Neuronal stem cell (in vitro differentiated cells): ENCODE results near the gene AMER2.

ENCODE experiments used
- DNase-seq: peaks from one replicate; pipeline ENCODE4 v3.0.0-alpha.2; 2013; ENCODE audit warnings: low spot score
- H2AFZ ChIP-seq: one replicate; pipeline ENCODE4 v1.6.1; 2013; ENCODE audit warnings: mild to moderate bottlenecking, low read length, inconsistent platforms
- H2AK5ac ChIP-seq: 2 replicates; pipeline ENCODE4 v1.6.1; 2013; ENCODE audit warnings: low read depth, mild to moderate bottlenecking, inconsistent platforms, low read length, moderate library complexity, mixed read lengths
- H2BK120ac ChIP-seq: 2 replicates; pipeline ENCODE4 v1.6.1; 2013; ENCODE audit warnings: low read depth, mild to moderate bottlenecking, inconsistent platforms, low read length, moderate library complexity, mixed read lengths
- H2BK12ac ChIP-seq: one replicate; pipeline ENCODE4 v1.6.1; 2013; ENCODE audit warnings: low read length, inconsistent platforms
- H2BK15ac ChIP-seq: 2 replicates; pipeline ENCODE4 v1.6.1; 2013; ENCODE audit warnings: mild to moderate bottlenecking, low read length, inconsistent platforms, mixed read lengths
- H2BK5ac ChIP-seq: one replicate; pipeline ENCODE4 v1.6.1; 2013; ENCODE audit warnings: inconsistent platforms, mild to moderate bottlenecking, low read length, moderate library complexity
- H3K14ac ChIP-seq: one replicate; pipeline ENCODE4 v1.6.1; 2013; ENCODE audit warnings: low read length, inconsistent platforms
- H3K18ac ChIP-seq: 2 replicates; pipeline ENCODE4 v1.6.1; 2013; ENCODE audit warnings: low read length, inconsistent platforms
- H3K23ac ChIP-seq: 2 replicates; pipeline ENCODE4 v1.6.1; 2013; ENCODE audit warnings: low read depth, mild to moderate bottlenecking, mixed read lengths, low read length, inconsistent platforms; ENCODE audit not compliant: poor library complexity
- H3K27ac ChIP-seq: replicated peaks from 3 replicates; pipeline ENCODE4 v1.5.1; 2013; ENCODE audit warnings: low read length, inconsistent platforms
- H3K27me3 ChIP-seq, 3 experiments: 2 replicates each; pipeline ENCODE4 v1.6.1; 2013; ENCODE audit warnings: low read length in 3 of 3, mild to moderate bottlenecking in 2 of 3, inconsistent platforms in 1 of 3, low read depth in 1 of 3, mixed read lengths in 1 of 3, moderate library complexity in 1 of 3; ENCODE audit not compliant: control insufficient read depth in 3 of 3, insufficient read depth in 3 of 3
- H3K36me3 ChIP-seq, 2 donors: replicated peaks in 1 of 2; 2 replicates each; pipeline ENCODE4 v1.6.1; 2013; ENCODE audit warnings: low read length in 2 of 2; ENCODE audit not compliant: control insufficient read depth in 2 of 2, insufficient read depth in 2 of 2
- H3K4ac ChIP-seq: 2 replicates; pipeline ENCODE4 v1.6.1; 2013; ENCODE audit warnings: inconsistent platforms, mild to moderate bottlenecking, low read length, moderate library complexity
- H3K4me1 ChIP-seq, 2 donors: 1 replicate in 1 of 2; 2 replicates in 1 of 2; pipeline ENCODE4 v1.6.1; 2013; ENCODE audit warnings: low read length in 2 of 2, low read depth in 1 of 2; ENCODE audit not compliant: control insufficient read depth in 2 of 2, insufficient read depth in 1 of 2
- H3K4me2 ChIP-seq: one replicate; pipeline ENCODE4 v1.6.1; 2013; ENCODE audit warnings: mild to moderate bottlenecking, low read length, inconsistent platforms; ENCODE audit not compliant: insufficient read depth, poor library complexity, severe bottlenecking
- H3K4me3 ChIP-seq, 2 donors: 2 replicates each; pipeline ENCODE4 v1.5.1; 2013; ENCODE audit warnings: low read length in 2 of 2, mild to moderate bottlenecking in 2 of 2, inconsistent platforms in 1 of 2, moderate library complexity in 1 of 2
- H3K79me1 ChIP-seq: one replicate; pipeline ENCODE4 v1.6.1; 2013; ENCODE audit warnings: low read depth, mild to moderate bottlenecking, inconsistent platforms, low read length, moderate library complexity
- H3K9ac ChIP-seq: one replicate; pipeline ENCODE4 v1.6.1; 2013; ENCODE audit warnings: mild to moderate bottlenecking, low read depth, low read length, inconsistent platforms; ENCODE audit not compliant: poor library complexity
- H3K9me3 ChIP-seq, 2 donors: replicated peaks in 1 of 2; 2 replicates each; pipeline versions ENCODE3 to v1.6.1; 2013; ENCODE audit warnings: low read length in 2 of 2, mild to moderate bottlenecking in 2 of 2, inconsistent platforms in 1 of 2, low read depth in 1 of 2, mixed read lengths in 1 of 2, moderate library complexity in 1 of 2; ENCODE audit not compliant: control insufficient read depth in 2 of 2, insufficient read depth in 1 of 2
- H4K8ac ChIP-seq: one replicate; pipeline ENCODE4 v1.6.1; 2013; ENCODE audit warnings: low read depth, mild to moderate bottlenecking, inconsistent platforms, low read length, moderate library complexity
- H4K91ac ChIP-seq: one replicate; pipeline ENCODE4 v1.6.1; 2013; ENCODE audit warnings: low read length, low read depth, mild to moderate bottlenecking, inconsistent platforms; ENCODE audit not compliant: poor library complexity
- whole genome bisulfite sequencing, 2 donors: extraction: QIAGEN DNeasy Blood & Tissue Kit; methylation state at CpG; one replicate each; pipeline ENCODE4 v1.1.7; 2013; ENCODE audit warnings: missing lambda C conversion rate in 2 of 2, mixed read lengths in 1 of 2; ENCODE audit not compliant: insufficient read length in 2 of 2, insufficient replicate concordance in 1 of 2; ENCODE audit errors: extremely low coverage in 2 of 2; 5-methylcytosine and 5-hydroxymethylcytosine counted together

Gene AMER2

GRCh38 chr13:25149711-25150110, 22.4 kb downstream of the AMER2 start:
- Histone ChIP-seq H3K27me3 (no peaks in the 10 kb centered on the region), H3K23ac (no peak overlapping the region), H2AK5ac (no peak overlapping the region), H2BK5ac (no peak overlapping the region), H4K8ac (no peak overlapping the region), H3K14ac (no peak overlapping the region), H3K4me2 (no peak overlapping the region), H3K18ac (no peak overlapping the region), H3K79me1 (no peaks in the 10 kb centered on the region), H3K9me3 (no peaks in the 10 kb centered on the region), H3K4me1 (peaks cover 0 to 4% of the 10 kb centered on the region in 2 donors), H3K4ac (no peak overlapping the region), H2AFZ (no peak overlapping the region), H2BK15ac (no peak overlapping the region), H2BK120ac (no peak overlapping the region), H2BK12ac (no peak overlapping the region), H3K4me3 (no peak overlapping the region), H4K91ac (no peak overlapping the region), H3K9ac (no peak overlapping the region), H3K27ac (no peak overlapping the region), H3K36me3 (no peaks in the 10 kb centered on the region)
- no CpG with 5 or more reads among the region's 5 CpGs for WGBS, 2 donors
- no peak for DNase-seq

DNA sequence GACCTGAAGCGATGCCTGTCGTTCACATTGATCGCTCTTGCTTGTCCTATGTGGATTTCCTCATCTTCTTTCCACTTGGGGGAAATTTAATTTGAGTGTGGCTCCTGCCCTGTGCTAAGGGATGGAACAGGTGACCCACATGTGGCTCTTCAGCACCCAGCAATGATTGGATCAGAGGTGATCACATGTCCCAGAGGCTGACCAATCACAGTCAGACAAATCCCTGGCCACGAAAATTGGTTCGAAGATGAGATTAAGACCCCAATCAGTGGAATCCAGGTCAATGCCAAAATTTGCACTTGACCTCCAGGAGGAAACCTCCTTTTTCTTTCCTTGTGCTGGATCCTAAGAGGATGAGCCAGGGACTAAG, 23.7 kb downstream of the AMER2 start:
- Histone ChIP-seq H2BK5ac (no peak overlapping the region), H3K9ac (no peak overlapping the region), H3K14ac (no peak overlapping the region), H3K23ac (no peak overlapping the region), H3K4me2 (no peak overlapping the region), H2AK5ac (no peak overlapping the region), H3K27ac (no peak overlapping the region), H3K18ac (no peak overlapping the region), H3K79me1 (no peaks in the 10 kb centered on the region), H3K9me3 (no peaks in the 10 kb centered on the region), H3K4ac (no peak overlapping the region), H3K36me3 (no peaks in the 10 kb centered on the region), H3K4me3 (no peak overlapping the region), H2BK12ac (no peak overlapping the region), H3K4me1 (no peaks in the 10 kb centered on the region), H3K27me3 (no peaks in the 10 kb centered on the region), H2BK15ac (no peak overlapping the region), H2AFZ (no peak overlapping the region), H2BK120ac (no peak overlapping the region), H4K8ac (no peak overlapping the region), H4K91ac (no peak overlapping the region)
- DNase-seq: no peak
- WGBS, 2 donors: no CpG with 5 or more reads among the region's 5 CpGs

DNA sequence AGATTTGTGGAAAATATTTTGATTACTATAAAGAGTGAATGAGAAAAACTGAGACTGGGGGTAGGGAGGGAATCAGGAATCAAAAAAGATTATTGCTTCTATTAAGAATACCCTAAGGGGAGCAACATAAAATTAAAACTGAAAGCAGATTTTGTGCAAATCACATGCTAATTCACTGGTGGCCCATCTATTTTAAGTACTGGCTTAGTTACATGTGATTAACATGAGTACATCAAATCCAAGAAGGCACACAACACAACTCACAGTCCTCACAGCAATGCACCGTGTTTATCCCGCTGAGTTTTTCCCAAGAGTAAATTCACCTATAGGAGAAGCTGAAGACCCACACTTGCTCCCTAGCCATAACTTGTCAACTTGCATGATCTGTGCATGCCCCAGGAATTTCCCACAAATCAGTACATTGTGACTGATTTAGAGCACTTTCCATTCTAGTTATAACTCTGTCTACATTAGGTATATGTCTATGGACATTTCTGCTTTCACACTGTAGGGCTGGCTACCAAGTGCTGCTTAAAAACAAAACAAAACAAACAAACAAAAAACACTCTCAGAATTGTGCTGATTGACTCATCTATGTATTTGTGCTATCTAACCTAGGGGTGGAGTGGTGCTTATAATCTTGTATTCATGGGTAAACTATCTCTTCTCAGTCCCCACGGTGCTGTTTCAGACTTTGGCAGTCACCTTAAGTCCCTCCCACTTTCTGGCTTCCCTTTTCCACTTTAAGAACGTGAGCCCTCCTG, 24.3 kb downstream of the AMER2 start:
- no peak for DNase-seq
- Histone ChIP-seq H3K36me3 (no peaks in the 10 kb centered on the region), H4K8ac (no peak overlapping the region), H3K4me3 (no peak overlapping the region), H3K14ac (no peak overlapping the region), H4K91ac (no peak overlapping the region), H3K27ac (no peak overlapping the region), H3K4me2 (no peak overlapping the region), H3K79me1 (no peaks in the 10 kb centered on the region), H2BK5ac (no peak overlapping the region), H2BK15ac (no peak overlapping the region), H2BK120ac (no peak overlapping the region), H2AFZ (no peak overlapping the region), H2AK5ac (no peak overlapping the region), H3K4me1 (no peaks in the 10 kb centered on the region), H2BK12ac (no peak overlapping the region), H3K4ac (no peak overlapping the region), H3K23ac (no peak overlapping the region), H3K9ac (no peak overlapping the region), H3K9me3 (no peaks in the 10 kb centered on the region), H3K27me3 (no peaks in the 10 kb centered on the region), H3K18ac (no peak overlapping the region)
- no CpG with 5 or more reads among the region's 4 CpGs for WGBS, 2 donors

- no peak for DNase-seq
- Histone ChIP-seq H4K8ac (no peak overlapping the region), H3K4me3 (no peak overlapping the region), H3K14ac (no peak overlapping the region), H3K4ac (no peak overlapping the region), H3K79me1 (no peaks in the 10 kb centered on the region), H4K91ac (no peak overlapping the region), H3K18ac (no peak overlapping the region), H3K9ac (no peak overlapping the region), H2BK15ac (no peak overlapping the region), H2BK120ac (no peak overlapping the region), H3K4me1 (no peaks in the 10 kb centered on the region), H3K27ac (no peak overlapping the region), H3K23ac (no peak overlapping the region), H2BK5ac (no peak overlapping the region), H2BK12ac (no peak overlapping the region), H2AK5ac (no peak overlapping the region), H3K36me3 (no peaks in the 10 kb centered on the region), H3K4me2 (no peak overlapping the region), H2AFZ (no peak overlapping the region), H3K27me3 (no peaks in the 10 kb centered on the region), H3K9me3 (no peaks in the 10 kb centered on the region)
- no CpG with 5 or more reads among the region's 7 CpGs for WGBS, 2 donors
Measured at GRCh38 chr13:25143706-25144105, 28.4 kb downstream of the AMER2 start.
